ENCODE measurements around the gene ADGRG6.
"Not testable (repeated sequence)": the region's sequence is repeated elsewhere in the genome, so short reads cannot be mapped to it uniquely, and the experiment has no call there.

The ADGRG6 gene

DNA sequence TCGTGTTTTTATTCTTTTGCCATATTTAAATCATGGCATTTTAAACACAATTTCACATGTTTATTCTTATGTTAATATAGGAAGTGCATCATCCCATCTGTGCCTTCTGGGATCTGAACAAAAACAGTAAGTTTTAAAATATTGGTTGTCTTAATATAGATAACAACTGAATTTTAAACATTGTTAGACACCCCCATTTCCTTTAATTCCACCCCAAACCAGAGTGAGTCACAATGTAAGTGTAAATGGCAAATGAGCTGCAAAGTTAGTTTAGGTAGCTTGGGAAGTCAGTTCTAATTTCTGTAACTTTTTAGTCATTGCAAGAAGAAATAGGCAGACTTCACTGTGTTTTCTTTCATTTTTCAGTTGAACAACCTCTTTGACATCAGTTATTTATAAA lies 108.0 kb downstream of the ADGRG6 start:
- Mint-ChIP-seq H3K4me3 (no peak overlapping the region), H3K36me3 (no peaks in the 10 kb centered on the region), H3K4me1 (no peaks in the 10 kb centered on the region), H3K27me3 (no peaks in the 10 kb centered on the region), H3K9me3 (no peaks in the 10 kb centered on the region), H3K27ac (no peak overlapping the region)
- ATAC-seq, result no peak

DNA sequence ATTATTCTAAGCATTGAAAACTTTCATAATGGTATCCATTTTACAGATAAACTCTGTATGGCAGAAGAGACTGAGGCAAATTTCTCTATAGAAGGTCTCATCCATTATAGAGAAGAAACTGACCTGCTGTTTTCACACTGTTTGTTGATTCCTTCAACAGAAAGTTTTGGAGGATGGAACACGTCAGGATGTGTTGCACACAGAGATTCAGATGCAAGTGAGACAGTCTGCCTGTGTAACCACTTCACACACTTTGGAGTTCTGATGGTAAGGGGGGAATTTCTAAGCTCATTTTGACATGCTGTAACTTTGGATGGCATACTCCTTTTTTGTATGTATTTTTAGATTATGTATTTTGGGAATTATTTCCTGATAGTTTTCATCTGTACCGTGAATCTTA lies 109.3 kb downstream of the ADGRG6 start:
- ATAC-seq, result no peak
- H3K36me3 Mint-ChIP-seq, result no peaks in the 10 kb centered on the region
- H3K4me3 Mint-ChIP-seq, result no peak overlapping the region
- H3K27me3 Mint-ChIP-seq, result no peaks in the 10 kb centered on the region
- H3K4me1 Mint-ChIP-seq, result no peaks in the 10 kb centered on the region
- H3K27ac Mint-ChIP-seq, result no peak overlapping the region
- no peaks in the 10 kb centered on the region for H3K9me3 Mint-ChIP-seq

DNA sequence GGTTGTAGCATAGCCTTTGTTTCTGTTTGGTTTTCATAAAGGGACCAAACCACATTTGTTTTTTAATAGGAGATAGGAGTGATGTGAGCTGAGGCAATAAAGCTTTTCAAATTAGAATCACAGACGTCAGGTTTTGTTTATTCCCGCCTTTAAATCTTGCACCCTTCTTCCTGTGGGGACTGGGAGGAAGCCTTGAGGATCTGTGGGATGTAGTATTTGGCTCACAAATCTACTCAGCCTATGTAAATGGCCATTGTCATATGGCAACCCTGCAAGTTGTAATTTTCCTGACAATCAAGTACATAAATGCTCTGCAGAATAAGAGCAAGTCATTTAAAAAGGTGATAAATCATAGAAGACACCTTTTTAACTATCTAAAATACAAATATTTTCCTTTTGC lies 110.4 kb downstream of the ADGRG6 start:
- no peaks in the 10 kb centered on the region for H3K4me1 Mint-ChIP-seq
- no peaks in the 10 kb centered on the region for H3K27me3 Mint-ChIP-seq
- H3K27ac Mint-ChIP-seq, result no peak overlapping the region
- ATAC-seq, result no peak
- H3K4me3 Mint-ChIP-seq, result no peak overlapping the region
- H3K9me3 Mint-ChIP-seq, result no peaks in the 10 kb centered on the region
- no peaks in the 10 kb centered on the region for H3K36me3 Mint-ChIP-seq

DNA sequence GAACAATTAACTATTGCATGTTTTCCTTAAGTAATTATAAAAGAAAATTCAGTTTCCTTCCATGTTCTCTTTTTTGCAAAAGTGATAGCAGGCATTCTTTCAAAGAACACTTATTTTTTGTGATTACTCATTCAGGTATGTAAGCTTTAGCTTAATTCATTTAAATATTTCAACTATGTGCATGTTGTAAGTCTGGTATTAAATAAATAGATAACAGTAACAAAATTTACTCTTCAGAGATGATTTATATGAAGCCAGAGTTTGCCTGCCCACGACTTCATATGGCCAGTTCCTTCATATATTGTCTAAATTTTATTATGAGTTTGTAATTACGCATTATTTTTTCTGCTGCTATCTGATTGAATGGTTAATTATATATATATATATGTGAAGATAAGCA lies 110.9 kb downstream of the ADGRG6 start:
- ATAC-seq, result no peak
- Mint-ChIP-seq H3K4me3 (no peak overlapping the region), H3K4me1 (no peaks in the 10 kb centered on the region), H3K9me3 (no peaks in the 10 kb centered on the region), H3K27ac (no peak overlapping the region), H3K36me3 (no peaks in the 10 kb centered on the region), H3K27me3 (no peaks in the 10 kb centered on the region)

DNA sequence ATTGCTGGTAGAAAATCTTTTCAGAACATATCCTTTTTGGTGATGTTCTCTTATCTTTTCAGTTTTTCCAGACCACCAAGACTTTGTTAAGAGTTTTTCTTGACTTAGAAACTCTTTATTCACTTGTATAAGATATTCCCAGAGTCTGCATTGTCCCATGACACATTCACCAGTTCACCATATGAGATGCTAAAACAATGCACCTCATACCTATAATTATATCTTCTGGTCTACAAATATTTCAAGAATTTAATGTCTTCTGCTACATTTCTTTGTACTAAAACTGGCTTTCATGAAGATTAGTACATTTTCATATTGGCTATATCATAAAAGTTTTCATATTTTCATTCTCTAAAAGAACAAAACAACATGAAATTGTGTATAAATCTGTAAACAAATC lies 111.3 kb downstream of the ADGRG6 start:
- no peaks in the 10 kb centered on the region for H3K36me3 Mint-ChIP-seq
- no peaks in the 10 kb centered on the region for H3K27me3 Mint-ChIP-seq
- ATAC-seq, result no peak
- no peak overlapping the region for H3K27ac Mint-ChIP-seq
- no peak overlapping the region for H3K4me3 Mint-ChIP-seq
- H3K9me3 Mint-ChIP-seq, result no peaks in the 10 kb centered on the region
- no peaks in the 10 kb centered on the region for H3K4me1 Mint-ChIP-seq

DNA sequence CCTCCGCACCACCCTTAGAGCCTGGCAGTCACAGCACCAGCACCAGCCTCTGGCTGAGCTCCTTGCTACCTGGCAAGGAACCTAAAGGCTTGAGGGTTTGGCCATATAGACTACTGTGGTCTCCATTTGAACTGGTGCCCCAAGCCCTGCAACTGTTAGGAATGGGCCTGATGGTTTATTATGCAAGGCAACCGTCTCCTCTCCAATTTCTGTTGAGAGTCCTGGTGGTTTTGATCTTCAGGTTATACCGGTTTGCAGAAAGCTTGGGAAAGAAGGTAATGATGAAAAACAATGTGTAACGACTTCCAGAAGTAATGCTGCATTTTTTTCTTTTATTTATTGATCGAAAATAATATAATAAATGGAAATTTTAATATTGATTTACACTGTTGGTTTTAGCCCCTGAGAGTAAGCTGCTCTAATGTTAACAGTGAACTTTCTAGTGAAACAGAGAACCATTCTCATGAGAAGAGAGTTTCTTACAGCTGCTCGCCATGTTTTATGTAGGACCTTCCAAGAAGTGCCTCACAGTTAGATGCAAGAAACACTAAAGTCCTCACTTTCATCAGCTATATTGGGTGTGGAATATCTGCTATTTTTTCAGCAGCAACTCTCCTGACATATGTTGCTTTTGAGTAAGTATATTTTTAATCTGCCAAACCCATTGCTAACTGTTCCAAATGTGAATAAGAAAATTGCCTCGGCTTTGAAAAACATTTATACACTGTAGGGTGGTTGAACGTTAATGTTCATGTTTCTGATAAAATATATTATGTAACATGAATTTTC lies 112.8 kb downstream of the ADGRG6 start:
- Mint-ChIP-seq H3K36me3 (no peaks in the 10 kb centered on the region), H3K9me3 (no peaks in the 10 kb centered on the region), H3K4me3 (no peak overlapping the region), H3K27ac (no peak overlapping the region), H3K4me1 (no peaks in the 10 kb centered on the region), H3K27me3 (no peaks in the 10 kb centered on the region)
- no peak for ATAC-seq

DNA sequence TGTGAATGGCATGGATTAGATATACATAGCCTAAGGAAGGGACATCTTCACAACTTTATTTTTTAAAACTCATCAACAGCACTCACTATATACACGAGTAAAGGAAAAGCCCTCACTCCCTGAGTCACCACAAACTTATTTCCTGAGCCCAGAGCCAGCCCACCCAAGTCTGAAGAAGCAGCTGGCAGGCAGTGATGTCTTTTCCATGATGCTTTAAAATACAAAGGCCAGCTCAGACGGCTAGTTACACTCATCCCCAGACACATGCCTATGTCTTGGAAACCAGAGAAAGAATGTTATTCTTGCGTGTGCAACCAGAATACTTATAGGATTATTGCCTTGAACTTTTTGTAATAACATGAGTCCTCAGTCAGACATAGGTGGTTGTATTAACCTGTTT lies 114.4 kb downstream of the ADGRG6 start:
- Mint-ChIP-seq H3K27ac (no peak overlapping the region), H3K36me3 (no peaks in the 10 kb centered on the region), H3K4me3 (no peak overlapping the region), H3K4me1 (no peaks in the 10 kb centered on the region), H3K27me3 (no peaks in the 10 kb centered on the region), H3K9me3 (no peaks in the 10 kb centered on the region)
- peak; percentile 24 for ATAC-seq

DNA sequence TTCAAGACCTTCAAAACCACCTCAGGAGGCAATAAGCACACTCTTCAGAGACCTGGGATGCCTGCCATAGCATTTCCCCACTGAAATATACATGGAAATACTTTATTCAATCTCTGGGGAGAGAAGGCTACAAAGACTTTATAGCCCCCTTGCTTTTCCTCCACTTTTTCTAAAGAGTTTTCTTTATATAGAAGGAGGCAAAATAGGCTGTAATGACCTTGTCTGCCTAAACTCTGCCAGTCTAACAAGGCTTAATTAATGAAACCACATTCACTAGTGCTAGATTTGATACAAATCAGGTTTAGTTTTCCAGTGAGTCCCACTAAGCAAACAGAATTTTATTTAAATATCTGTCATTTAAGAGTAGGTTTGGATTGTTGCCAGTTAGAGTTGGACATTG lies 114.9 kb downstream of the ADGRG6 start:
- H3K27me3 Mint-ChIP-seq, result no peaks in the 10 kb centered on the region
- no peak overlapping the region for H3K27ac Mint-ChIP-seq
- H3K4me1 Mint-ChIP-seq, result no peaks in the 10 kb centered on the region
- no peaks in the 10 kb centered on the region for H3K9me3 Mint-ChIP-seq
- no peak overlapping the region for H3K4me3 Mint-ChIP-seq
- no peaks in the 10 kb centered on the region for H3K36me3 Mint-ChIP-seq
- no peak for ATAC-seq

DNA sequence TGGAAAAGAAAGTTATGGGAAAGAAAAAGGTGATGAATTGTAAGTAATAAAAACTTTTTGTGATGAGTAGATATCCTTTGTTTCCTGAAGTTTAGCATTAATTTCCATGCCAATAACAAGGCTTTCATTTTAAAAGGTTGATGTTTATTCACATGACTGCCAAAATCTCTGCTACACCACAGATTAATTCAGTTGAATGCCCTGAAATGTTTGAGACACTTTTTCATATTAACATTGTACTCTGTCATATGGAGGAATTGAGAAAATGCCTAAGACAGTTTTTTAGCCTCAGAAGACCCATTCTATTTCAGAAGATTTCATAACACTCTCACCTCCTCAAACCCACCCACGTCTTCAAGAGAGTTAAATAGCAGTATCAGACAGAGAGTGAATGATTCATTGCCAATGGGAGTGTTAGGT lies 115.5 kb downstream of the ADGRG6 start:
- Mint-ChIP-seq H3K27me3 (no peaks in the 10 kb centered on the region), H3K4me3 (no peak overlapping the region), H3K36me3 (no peaks in the 10 kb centered on the region), H3K27ac (no peak overlapping the region), H3K4me1 (no peaks in the 10 kb centered on the region), H3K9me3 (no peaks in the 10 kb centered on the region)
- ATAC-seq, result no peak

DNA sequence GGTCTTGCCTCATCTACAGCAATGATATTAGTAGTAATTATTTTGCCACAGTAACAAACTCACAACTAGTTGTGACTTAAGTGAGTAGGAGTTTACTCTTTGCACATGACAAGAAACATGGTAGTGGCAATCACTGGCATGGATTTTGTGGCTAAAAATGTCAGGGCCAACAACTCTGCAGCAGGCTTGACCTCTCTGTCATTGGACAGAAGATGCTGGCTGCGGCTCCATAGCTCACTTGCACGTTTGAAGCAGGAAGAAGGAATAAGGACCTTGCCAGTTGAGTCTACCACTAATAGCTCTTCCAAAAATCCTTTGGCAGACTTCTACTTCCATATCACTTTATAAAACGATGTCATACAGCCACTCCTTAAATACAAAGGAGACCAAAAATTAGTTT lies 117.3 kb downstream of the ADGRG6 start:
- Mint-ChIP-seq H3K4me3 (no peak overlapping the region), H3K9me3 (no peaks in the 10 kb centered on the region)

DNA sequence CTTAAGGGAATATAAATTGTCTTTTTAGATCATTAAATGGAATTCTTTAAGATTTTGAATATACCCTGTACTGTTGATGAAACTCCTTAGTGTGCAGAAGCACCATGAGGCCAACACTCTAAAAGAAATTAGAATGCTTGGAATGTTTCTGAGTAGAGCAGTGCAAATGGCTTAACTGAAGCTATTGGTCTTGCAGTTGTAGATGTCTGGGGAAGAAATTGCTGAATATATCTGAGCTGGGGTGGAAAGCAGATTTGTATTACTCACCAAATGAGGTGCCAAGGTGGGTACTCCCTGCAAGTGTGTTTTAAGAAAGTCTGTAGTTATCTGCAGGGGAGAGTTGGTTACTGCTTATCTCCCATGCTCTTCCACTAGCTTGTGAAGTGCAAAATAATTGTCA lies 119.0 kb downstream of the ADGRG6 start:
- Mint-ChIP-seq H3K36me3 (no peaks in the 10 kb centered on the region), H3K27me3 (no peaks in the 10 kb centered on the region), H3K4me3 (no peak overlapping the region), H3K27ac (no peak overlapping the region), H3K4me1 (no peaks in the 10 kb centered on the region), H3K9me3 (no peaks in the 10 kb centered on the region)
- no peak for ATAC-seq

More for the DNA sequence above, 117.3 kb downstream of the ADGRG6 start:
- no peak for ATAC-seq
- no peaks in the 10 kb centered on the region for H3K36me3 Mint-ChIP-seq
- no peak overlapping the region for H3K27ac Mint-ChIP-seq
- no peaks in the 10 kb centered on the region for H3K27me3 Mint-ChIP-seq
- H3K4me1 Mint-ChIP-seq, result no peaks in the 10 kb centered on the region

DNA sequence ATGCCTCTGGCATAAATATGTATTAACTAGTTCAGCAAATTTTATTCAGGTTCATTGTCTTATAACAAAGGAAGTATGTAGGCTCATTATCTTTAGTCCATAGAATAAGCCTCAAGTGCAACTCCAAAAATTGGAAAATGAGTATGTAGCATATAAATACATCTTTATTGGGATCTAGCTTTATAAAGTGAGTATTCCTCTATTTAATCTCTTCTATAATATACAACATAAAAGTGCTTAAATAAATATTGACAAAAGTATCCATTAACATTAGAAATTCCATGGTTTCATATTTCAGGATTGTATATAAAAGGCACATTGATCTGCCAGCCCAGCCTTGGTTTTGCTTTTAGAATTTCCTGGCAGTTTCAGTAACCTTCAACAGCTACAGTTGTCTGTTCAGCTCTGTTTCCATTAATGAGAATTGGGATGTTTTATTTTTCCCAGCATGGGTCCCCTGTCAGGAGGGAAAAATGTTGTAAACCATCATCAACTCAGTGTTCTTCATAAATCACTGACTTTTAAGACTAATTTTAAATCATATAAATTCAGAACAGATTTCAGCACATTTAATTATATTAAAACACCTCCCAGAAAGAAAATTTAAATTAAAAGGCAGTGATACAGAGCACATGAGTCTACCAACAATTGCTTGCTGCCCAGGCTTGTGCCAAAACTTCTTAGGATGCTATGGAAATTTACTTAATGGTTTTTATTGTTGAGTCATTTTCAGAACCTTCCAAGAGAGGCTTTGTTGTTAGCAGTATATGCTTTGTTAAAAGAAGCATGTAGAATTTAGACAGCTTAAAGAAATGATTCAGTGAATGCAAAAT lies 119.7 kb downstream of the ADGRG6 start:
- no peaks in the 10 kb centered on the region for H3K36me3 Mint-ChIP-seq

DNA sequence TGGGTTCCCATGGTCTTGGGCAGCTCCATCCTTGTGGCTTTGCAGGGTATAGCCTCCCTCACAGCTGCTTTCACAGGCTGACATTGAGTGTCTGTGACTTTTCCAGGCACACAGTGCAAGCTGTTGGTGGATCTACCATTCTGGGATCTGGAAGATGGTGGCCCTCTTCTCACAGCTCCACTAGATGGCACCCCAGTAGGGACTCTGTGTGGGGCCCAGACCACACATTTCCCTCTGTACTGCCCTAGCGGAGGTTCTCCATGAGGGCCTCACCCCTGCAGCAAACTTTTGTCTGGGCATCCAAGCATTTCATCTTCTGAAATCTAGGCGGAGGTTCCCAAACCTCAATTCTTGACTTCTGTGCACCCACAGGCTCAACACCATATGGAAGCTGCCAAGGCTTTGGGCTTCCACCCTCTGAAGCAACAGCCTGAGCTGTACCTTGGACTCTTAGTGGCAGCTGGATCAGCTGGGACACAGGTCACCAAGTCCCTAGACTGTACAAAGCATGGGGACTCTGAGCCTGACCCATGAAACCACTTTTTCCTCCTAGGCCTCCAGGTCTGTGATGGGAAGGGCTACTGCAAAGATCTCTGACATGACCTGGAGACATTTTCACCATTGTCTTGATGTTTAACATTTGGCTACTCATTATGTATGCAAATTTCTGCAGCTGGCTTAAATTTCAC lies 124.8 kb downstream of the ADGRG6 start:
- H3K27me3 Mint-ChIP-seq, H3K4me1 Mint-ChIP-seq, ATAC-seq, H3K27ac Mint-ChIP-seq, H3K9me3 Mint-ChIP-seq, H3K36me3 Mint-ChIP-seq, H3K4me3 Mint-ChIP-seq: not testable (repeated sequence)

More for the DNA sequence above, 119.7 kb downstream of the ADGRG6 start:
- no peaks in the 10 kb centered on the region for H3K27me3 Mint-ChIP-seq
- no peak overlapping the region for H3K27ac Mint-ChIP-seq
- no peaks in the 10 kb centered on the region for H3K9me3 Mint-ChIP-seq
- no peak overlapping the region for H3K4me3 Mint-ChIP-seq
- no peak for ATAC-seq
- H3K4me1 Mint-ChIP-seq, result no peaks in the 10 kb centered on the region

DNA sequence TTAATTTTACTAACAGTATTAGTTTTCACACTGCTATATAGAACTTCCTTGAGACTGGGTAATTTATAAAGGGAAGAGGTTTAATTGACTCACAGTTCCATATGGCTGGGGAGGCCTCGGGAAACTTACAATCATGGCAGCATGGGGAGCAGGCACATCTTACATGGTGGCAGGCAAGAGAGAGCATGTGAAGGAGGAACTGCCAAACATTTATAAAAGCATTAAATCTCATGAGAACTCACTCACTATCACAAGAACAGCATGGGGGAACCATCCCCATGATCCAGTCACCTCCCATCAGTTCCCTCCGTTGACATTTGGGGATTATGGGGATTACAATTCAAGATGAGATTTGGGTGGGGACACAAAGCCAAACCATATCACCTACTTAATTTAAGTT lies 126.7 kb downstream of the ADGRG6 start:
- not testable (repeated sequence) for H3K9me3 Mint-ChIP-seq, H3K27me3 Mint-ChIP-seq, H3K4me1 Mint-ChIP-seq, H3K27ac Mint-ChIP-seq, ATAC-seq, H3K4me3 Mint-ChIP-seq, H3K36me3 Mint-ChIP-seq

DNA sequence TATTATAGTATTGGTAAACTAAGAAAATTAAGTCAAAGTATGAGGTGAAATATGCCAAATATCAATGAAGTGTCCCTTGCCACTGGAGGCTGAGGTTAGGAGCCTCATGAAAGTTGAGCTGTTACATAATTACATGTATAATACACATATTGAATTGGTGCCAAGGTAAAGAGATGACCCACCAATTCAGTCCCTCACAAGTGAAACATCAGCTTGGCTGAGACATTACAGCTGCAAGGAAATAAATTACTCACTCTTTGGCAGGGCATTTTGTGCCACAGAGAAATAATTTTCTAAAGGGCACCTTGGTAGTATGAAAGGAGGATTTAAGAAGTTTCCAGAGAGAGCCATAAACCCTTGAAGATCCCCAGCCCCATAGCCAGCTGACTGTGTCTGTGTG lies 127.4 kb downstream of the ADGRG6 start:
- Mint-ChIP-seq H3K36me3 (no peaks in the 10 kb centered on the region), H3K4me3 (no peak overlapping the region), H3K27ac (no peak overlapping the region)

More for the DNA sequence above, 127.4 kb downstream of the ADGRG6 start:
- H3K27me3 Mint-ChIP-seq, result no peaks in the 10 kb centered on the region
- no peak for ATAC-seq
- no peaks in the 10 kb centered on the region for H3K4me1 Mint-ChIP-seq
- peaks cover 3% of the 10 kb centered on the region for H3K9me3 Mint-ChIP-seq
